ENCODE results near the gene FLRT1. TPM values are rescaled to one million over a fixed set of nuclear protein-coding genes. Genes with fewer than 3 reads are reported as not detected.

The FLRT1 gene
- total RNA-seq, 1 donor: under 0.01 TPM

GRCh38 chr11:63997104-63997700, 38.5 kb upstream of the FLRT1 start:
- no peaks in the 10 kb centered on the region for H3K9me3 ChIP-seq (ENCODE audit: low read depth, low read length)
- H3K79me2 ChIP-seq (ENCODE audit: insufficient read depth, low read length): peaks cover 4% of the 10 kb centered on the region
- DNase-seq (ENCODE audit: insufficient read length, low spot score, missing footprints): peak; percentile 83
- peaks cover 22% of the 10 kb centered on the region for H3K36me3 ChIP-seq (ENCODE audit: insufficient read depth, low read length)
- H3K4me1 ChIP-seq (ENCODE audit: insufficient read depth, low read length): peaks cover 7% of the 10 kb centered on the region
- no peak overlapping the region for H3K4me2 ChIP-seq (ENCODE audit: insufficient read depth, low read length)
- no peaks in the 10 kb centered on the region for H3K27me3 ChIP-seq (ENCODE audit: insufficient read depth, low read length)
- no peak overlapping the region for H2AFZ ChIP-seq (ENCODE audit: low read length)
- no peak overlapping the region for H3K27ac ChIP-seq (ENCODE audit: low read depth, low read length)
- TF ChIP-seq, protein P1, sequence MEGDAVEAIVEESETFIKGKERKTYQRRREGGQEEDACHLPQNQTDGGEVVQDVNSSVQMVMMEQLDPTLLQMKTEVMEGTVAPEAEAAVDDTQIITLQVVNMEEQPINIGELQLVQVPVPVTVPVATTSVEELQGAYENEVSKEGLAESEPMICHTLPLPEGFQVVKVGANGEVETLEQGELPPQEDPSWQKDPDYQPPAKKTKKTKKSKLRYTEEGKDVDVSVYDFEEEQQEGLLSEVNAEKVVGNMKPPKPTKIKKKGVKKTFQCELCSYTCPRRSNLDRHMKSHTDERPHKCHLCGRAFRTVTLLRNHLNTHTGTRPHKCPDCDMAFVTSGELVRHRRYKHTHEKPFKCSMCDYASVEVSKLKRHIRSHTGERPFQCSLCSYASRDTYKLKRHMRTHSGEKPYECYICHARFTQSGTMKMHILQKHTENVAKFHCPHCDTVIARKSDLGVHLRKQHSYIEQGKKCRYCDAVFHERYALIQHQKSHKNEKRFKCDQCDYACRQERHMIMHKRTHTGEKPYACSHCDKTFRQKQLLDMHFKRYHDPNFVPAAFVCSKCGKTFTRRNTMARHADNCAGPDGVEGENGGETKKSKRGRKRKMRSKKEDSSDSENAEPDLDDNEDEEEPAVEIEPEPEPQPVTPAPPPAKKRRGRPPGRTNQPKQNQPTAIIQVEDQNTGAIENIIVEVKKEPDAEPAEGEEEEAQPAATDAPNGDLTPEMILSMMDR (IDR thresholded peaks at IDR 0.05; ENCODE audit: extremely low read depth, low read depth, low read length): no peak
- H4K20me1 ChIP-seq (ENCODE audit: insufficient read depth, low read length): peaks cover 32% of the 10 kb centered on the region
- H3K4me3 ChIP-seq (ENCODE audit: insufficient read depth, low read length): no peak overlapping the region

DNA sequence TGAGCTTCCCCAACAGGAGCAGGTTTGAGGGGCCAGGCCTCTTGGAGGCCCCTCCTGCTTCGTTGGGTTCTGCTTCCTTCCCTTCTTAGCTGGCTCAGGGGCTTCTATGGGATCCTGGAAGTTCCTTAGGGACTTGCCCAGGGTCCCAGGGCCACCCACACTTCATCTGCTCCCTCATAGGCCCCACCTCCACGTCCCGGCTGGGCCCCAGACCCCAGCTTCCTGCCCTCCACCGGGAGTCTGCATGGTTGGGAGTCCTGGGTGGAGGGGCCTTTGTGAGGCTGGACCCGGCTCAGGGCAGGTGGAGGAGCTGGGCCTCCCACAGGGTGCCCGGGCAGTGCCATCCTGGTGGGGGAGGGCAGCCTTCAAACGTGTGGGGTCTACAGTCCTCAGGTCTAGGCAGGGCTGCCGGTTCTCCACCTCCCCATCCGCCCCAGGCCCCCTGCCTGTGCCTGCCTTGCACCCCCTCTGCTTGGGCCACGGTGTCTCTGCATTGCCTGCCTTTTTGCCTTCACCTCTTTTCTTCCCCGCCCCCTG, 37.9 kb upstream of the FLRT1 start:
- Histone ChIP-seq H3K4me3 (ENCODE audit: insufficient read depth, low read length) (no peak overlapping the region), H2AFZ (ENCODE audit: low read length) (no peak overlapping the region), H3K27ac (ENCODE audit: low read depth, low read length) (no peak overlapping the region), H3K4me2 (ENCODE audit: insufficient read depth, low read length) (no peak overlapping the region), H3K36me3 (ENCODE audit: insufficient read depth, low read length) (peaks cover 22% of the 10 kb centered on the region), H4K20me1 (ENCODE audit: insufficient read depth, low read length) (peaks cover 33% of the 10 kb centered on the region), H3K9me3 (ENCODE audit: low read depth, low read length) (no peaks in the 10 kb centered on the region), H3K4me1 (ENCODE audit: insufficient read depth, low read length) (peaks cover 9% of the 10 kb centered on the region), H3K79me2 (ENCODE audit: insufficient read depth, low read length) (peaks cover 3% of the 10 kb centered on the region), H3K27me3 (ENCODE audit: insufficient read depth, low read length) (no peaks in the 10 kb centered on the region)
- DNase-seq (ENCODE audit: insufficient read length, low spot score, missing footprints): peak; percentile 91
- TF ChIP-seq, protein P1 (IDR thresholded peaks at IDR 0.05; ENCODE audit: extremely low read depth, low read depth, low read length): no peak

GRCh38 chr11:63998558-63999348, 37.0 kb upstream of the FLRT1 start:
- Histone ChIP-seq H3K27me3 (ENCODE audit: insufficient read depth, low read length) (no peaks in the 10 kb centered on the region), H3K27ac (ENCODE audit: low read depth, low read length) (no peak overlapping the region), H3K79me2 (ENCODE audit: insufficient read depth, low read length) (no peaks in the 10 kb centered on the region), H3K9me3 (ENCODE audit: low read depth, low read length) (no peaks in the 10 kb centered on the region), H3K4me3 (ENCODE audit: insufficient read depth, low read length) (no peak overlapping the region), H2AFZ (ENCODE audit: low read length) (no peak overlapping the region), H3K36me3 (ENCODE audit: insufficient read depth, low read length) (peaks cover 22% of the 10 kb centered on the region), H4K20me1 (ENCODE audit: insufficient read depth, low read length) (peaks cover 33% of the 10 kb centered on the region), H3K4me2 (ENCODE audit: insufficient read depth, low read length) (no peak overlapping the region), H3K4me1 (ENCODE audit: insufficient read depth, low read length) (peaks cover 9% of the 10 kb centered on the region)
- peak; percentile 91 for DNase-seq (ENCODE audit: insufficient read length, low spot score, missing footprints)
- TF ChIP-seq, protein P1 (IDR thresholded peaks at IDR 0.05; ENCODE audit: extremely low read depth, low read depth, low read length): no peak
